ENCODE measurements around the gene PRKG1. TPM values are rescaled to one million over a fixed set of nuclear protein-coding genes. Genes with fewer than 3 reads are reported as not detected.

The PRKG1 gene
- total RNA-seq, 4 donors from 2014 or later = 24.5 to 46.1 (median 37.1) TPM

GRCh38 chr10:51920672-51921071 is 846.4 kb downstream of the PRKG1 start:
- intact Hi-C loops (cut with DNase I) = no loop called here
- no peaks in the 10 kb centered on the region for H3K4me1 ChIP-seq
- H3K27ac ChIP-seq (replicated peaks in 1 of 4) = no peak overlapping the region
- no peaks in the 10 kb centered on the region for H3K9me3 ChIP-seq
- H3K27me3 ChIP-seq = no peaks in the 10 kb centered on the region
- TF ChIP-seq POLR2AphosphoS5 (IDR thresholded peaks at IDR 0.05) (no peak), POLR2A (IDR thresholded peaks at IDR 0.05; ENCODE audit: low read depth) (no peak), EP300 (IDR thresholded peaks at IDR 0.05) (no peak)
- TF ChIP-seq, protein P1, sequence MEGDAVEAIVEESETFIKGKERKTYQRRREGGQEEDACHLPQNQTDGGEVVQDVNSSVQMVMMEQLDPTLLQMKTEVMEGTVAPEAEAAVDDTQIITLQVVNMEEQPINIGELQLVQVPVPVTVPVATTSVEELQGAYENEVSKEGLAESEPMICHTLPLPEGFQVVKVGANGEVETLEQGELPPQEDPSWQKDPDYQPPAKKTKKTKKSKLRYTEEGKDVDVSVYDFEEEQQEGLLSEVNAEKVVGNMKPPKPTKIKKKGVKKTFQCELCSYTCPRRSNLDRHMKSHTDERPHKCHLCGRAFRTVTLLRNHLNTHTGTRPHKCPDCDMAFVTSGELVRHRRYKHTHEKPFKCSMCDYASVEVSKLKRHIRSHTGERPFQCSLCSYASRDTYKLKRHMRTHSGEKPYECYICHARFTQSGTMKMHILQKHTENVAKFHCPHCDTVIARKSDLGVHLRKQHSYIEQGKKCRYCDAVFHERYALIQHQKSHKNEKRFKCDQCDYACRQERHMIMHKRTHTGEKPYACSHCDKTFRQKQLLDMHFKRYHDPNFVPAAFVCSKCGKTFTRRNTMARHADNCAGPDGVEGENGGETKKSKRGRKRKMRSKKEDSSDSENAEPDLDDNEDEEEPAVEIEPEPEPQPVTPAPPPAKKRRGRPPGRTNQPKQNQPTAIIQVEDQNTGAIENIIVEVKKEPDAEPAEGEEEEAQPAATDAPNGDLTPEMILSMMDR (IDR thresholded peaks at IDR 0.05) = no peak
- DNase-seq (ENCODE audit: extremely low spot score) = no peak
- H3K36me3 ChIP-seq = no peaks in the 10 kb centered on the region
- H3K4me3 ChIP-seq = no peak overlapping the region

DNA sequence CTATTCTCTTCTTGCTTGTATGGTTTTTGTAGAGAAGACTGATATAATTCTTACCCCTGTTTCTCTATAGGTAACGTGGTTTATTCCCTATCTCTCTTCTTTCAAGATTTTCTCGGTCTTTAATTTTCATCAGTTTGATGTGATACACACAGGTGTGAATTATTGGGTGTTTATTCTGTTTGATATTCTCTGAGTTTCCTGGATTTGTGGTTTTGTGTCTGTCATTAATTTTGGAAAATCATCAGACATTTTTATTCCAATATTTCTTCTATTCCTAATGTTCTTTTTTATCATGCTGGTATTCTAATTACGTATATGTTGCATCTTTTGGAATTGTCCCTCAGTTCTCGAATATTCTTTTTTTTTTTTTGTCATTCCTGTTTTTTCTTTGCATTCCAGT is 850.1 kb downstream of the PRKG1 start:
- Histone ChIP-seq H3K27me3 (no peaks in the 10 kb centered on the region), H3K9me3 (no peaks in the 10 kb centered on the region), H3K4me1 (no peaks in the 10 kb centered on the region), H3K27ac (replicated peaks in 1 of 4) (no peak overlapping the region), H3K36me3 (no peaks in the 10 kb centered on the region), H3K4me3 (no peak overlapping the region)
- 92% methylated on average over 4 of the region's 4 CpGs for WGBS
- no peak for TF ChIP-seq EP300 (IDR thresholded peaks at IDR 0.05)
- TF ChIP-seq POLR2A (IDR thresholded peaks at IDR 0.05; ENCODE audit: low read depth) = no peak
- TF ChIP-seq POLR2AphosphoS5 (IDR thresholded peaks at IDR 0.05) = no peak
- TF ChIP-seq, protein P1 (IDR thresholded peaks at IDR 0.05) = no peak
- intact Hi-C loops (cut with DNase I) = no loop called here
- DNase-seq (ENCODE audit: extremely low spot score) = no peak

DNA sequence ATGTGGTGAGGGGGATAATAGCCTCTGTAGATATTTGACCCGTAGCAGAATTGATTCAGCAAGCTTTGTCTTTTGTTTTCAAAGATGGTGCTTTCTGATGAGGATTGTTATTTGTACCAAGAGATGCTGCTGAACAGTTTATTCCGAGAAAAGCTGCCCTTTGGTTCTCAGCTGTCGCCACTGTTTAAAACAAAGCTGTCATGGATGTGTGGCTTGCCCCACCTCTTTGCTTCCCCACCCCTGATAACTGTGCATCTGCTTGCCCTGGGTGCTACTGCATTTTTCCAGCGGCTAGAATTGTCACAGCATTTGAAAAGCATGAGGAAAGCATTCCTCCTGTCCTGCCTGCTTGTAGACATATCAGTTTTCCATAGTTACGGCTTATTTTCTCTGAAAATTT is 852.0 kb downstream of the PRKG1 start:
- Histone ChIP-seq H3K27ac (replicated peaks in 1 of 4) (no peak overlapping the region), H3K4me3 (no peak overlapping the region), H3K36me3 (no peaks in the 10 kb centered on the region), H3K9me3 (no peaks in the 10 kb centered on the region), H3K27me3 (no peaks in the 10 kb centered on the region), H3K4me1 (no peaks in the 10 kb centered on the region)
- no peak for DNase-seq (ENCODE audit: extremely low spot score)
- WGBS = 82% methylated on average over 5 of the region's 5 CpGs
- intact Hi-C loops (cut with DNase I) = no loop called here
- TF ChIP-seq POLR2A (IDR thresholded peaks at IDR 0.05; ENCODE audit: low read depth) (no peak), EP300 (IDR thresholded peaks at IDR 0.05) (no peak), POLR2AphosphoS5 (IDR thresholded peaks at IDR 0.05) (no peak)
- TF ChIP-seq, protein P1 (IDR thresholded peaks at IDR 0.05) = no peak

GRCh38 chr10:51928162-51928561 is 853.9 kb downstream of the PRKG1 start:
- intact Hi-C loops (cut with DNase I) = no loop called here

More at GRCh38 chr10:51928162-51928561, 853.9 kb downstream of the PRKG1 start:
- no peaks in the 10 kb centered on the region for H3K27me3 ChIP-seq
- no peak for DNase-seq (ENCODE audit: extremely low spot score)
- TF ChIP-seq EP300 (IDR thresholded peaks at IDR 0.05) (no peak), POLR2A (IDR thresholded peaks at IDR 0.05; ENCODE audit: low read depth) (no peak), POLR2AphosphoS5 (IDR thresholded peaks at IDR 0.05) (no peak)
- TF ChIP-seq, protein P1 (IDR thresholded peaks at IDR 0.05) = no peak
- no peaks in the 10 kb centered on the region for H3K36me3 ChIP-seq
- H3K9me3 ChIP-seq = no peaks in the 10 kb centered on the region
- H3K4me1 ChIP-seq = no peaks in the 10 kb centered on the region
- no peak overlapping the region for H3K27ac ChIP-seq (replicated peaks in 1 of 4)
- 83% methylated on average over 1 of the region's 1 CpG for WGBS
- H3K4me3 ChIP-seq = no peak overlapping the region

All from esophagus muscularis mucosa (tissue), 4 donors.